Fibroblast of lung (primary cell): ENCODE measurements around the gene RIPOR3.
"Not testable (repeated sequence)": the region's sequence is repeated elsewhere in the genome, so short reads cannot be mapped to it uniquely, and the experiment has no call there.

ENCODE experiments used
- CTCF ChIP-seq, 2 donors: IDR thresholded peaks in 1 of 2; conservative IDR thresholded peaks in 1 of 2; 1 replicate in 1 of 2; 2 replicates in 1 of 2; pipeline ENCODE4 v1.5.1; 2011 to 2012; ENCODE audit warnings: low read length in 2 of 2, control low read depth in 1 of 2, inconsistent platforms in 1 of 2, low read depth in 1 of 2, mild to moderate bottlenecking in 1 of 2
- EZH2 ChIP-seq: IDR thresholded peaks from 2 replicates; pipeline ENCODE4 v1.5.1; 2012; ENCODE audit warnings: low read length, control low read depth, mild to moderate bottlenecking; ENCODE audit errors: missing control alignments

GRCh38 chr20:50641625-50642287 lies 49.6 kb downstream of the RIPOR3 start:
- not testable (repeated sequence) for TF ChIP-seq CTCF (conservative IDR thresholded peaks at IDR 0.05 in 1 of 2, IDR thresholded peaks at IDR 0.05 in 1 of 2; ENCODE audit: low read depth in 1 of 2, low read length in 2 of 2); EZH2
